Activated CD4-positive, alpha-beta T cell treated with anti-CD3 and anti-CD28 coated beads for 4 hours (primary cell): ENCODE results near the gene TIRAP.
"Not testable (repeated sequence)": the region's sequence is repeated elsewhere in the genome, so short reads cannot be mapped to it uniquely, and the experiment has no call there.

ENCODE experiments used
- DNase-seq, 2 donors: peaks; one replicate each; pipeline ENCODE4 v3.0.0-alpha.2; 2020

The TIRAP gene

DNA sequence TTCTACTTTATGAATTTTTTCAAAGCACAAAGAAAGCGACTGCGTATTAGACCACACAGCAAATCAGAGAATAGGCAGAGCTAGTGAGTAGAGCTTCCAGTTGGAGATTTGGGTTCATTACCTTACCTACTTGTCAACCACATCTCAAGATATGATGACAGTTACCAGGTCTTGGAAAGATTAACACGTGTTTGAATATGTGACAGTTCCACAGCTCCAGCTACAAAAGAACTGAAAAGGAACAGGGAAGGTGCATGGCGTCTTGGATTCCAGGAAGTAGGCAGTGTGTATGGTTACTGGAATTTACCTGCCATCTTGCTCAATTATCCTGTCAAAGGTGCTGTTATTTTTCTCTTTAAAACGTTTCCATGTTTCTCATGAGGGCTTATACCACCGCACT lies 5.3 kb downstream of the TIRAP start:
- DNase-seq = no peak

DNA sequence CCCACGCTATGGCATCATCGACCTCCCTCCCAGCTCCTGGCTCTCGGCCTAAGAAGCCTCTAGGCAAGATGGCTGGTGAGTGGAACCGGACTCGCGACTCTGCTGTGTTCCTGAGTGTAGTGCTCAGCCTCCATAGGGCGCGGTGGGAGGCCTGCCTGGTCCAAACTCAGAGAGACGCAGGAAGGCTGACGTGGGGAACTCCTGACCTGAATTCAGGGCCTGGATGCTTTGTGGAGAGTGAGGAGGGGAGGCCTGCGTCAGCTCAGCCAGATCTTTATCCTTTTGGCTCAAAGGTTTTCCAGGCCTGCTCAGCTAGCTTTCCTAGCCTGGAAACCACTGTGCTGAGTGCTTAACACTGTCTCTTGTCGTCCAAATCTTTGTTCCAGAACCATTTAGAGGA lies 8.0 kb downstream of the TIRAP start:
- no peak for DNase-seq

DNA sequence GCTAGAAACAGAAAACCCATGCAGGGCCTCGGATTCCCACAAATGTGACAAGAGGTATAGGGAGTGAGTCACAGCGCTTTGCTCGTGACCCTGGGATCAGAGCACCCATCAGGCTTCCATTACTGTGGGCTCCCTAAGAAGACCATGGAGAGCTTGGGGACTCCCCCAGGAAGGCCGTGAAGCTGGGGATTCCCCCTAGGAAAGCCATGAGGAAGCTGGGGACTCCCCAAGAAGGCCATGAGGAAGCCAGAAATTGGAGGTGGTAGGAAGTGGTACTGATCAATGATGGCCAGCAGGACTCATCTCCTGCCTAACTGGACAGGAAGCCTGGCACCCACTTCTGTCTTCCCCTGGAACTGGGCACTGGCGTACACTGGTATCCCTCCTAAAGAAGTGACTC lies 10.8 kb downstream of the TIRAP start:
- DNase-seq = no peak

DNA sequence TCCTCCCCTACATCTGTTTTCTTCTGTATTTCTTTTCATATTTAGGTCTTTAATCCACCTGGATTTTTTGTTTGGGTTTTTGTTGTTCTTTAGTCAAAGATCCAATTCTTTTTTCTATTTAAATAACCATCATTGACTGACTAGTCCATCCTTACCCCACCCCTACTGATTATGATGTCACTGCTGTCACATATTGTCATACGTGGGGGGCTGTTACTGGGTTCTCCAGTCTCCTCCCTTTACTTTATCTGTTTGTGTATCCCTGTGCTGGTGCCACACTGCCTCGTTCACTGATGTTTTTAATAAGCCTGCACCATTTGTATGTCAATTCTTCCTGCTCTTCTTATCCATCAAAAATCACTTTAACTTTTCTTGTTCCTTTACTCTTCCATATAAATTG lies 14.1 kb downstream of the TIRAP start:
- no peak for DNase-seq

DNA sequence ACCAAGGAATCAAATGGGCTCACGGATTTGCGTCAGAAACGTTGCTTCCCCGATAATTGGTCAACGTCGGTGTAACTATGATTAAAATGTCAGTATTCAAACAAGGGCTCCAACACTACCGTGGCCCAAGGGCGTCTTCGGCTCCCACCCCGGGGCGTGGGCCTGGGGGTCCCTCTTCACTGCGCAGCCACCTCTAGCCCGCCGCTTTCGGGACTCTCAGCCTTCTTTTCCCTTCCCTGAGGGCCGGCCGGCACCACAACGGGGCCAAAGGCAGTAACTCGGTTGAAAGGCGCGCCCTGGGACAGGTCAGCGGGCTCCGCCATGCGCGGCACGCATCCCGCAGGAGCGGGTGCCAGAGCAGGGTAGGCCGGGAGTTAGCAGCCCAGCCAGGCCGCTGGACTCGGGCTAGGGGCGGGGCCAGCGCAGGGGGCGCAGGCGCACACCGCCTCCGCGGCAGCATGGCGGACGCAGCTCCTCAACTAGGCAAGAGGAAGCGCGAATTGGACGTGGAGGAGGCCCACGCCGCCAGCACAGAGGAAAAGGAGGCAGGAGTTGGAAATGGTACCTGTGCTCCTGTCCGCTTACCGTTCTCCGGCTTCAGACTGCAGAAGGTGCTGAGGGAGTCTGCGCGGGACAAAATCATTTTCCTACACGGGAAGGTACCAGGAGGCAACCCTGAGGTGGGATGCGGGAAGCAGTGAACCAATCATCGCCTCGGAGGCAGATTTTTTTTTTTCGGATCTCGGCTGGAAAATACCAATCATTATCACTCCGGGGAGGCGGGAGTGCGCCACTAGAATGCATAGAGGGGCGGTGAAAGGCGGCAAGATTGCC lies 20.9 kb downstream of the TIRAP start, which contains the start of gene DCPS:
Gene DCPS, plus strand, starts transcription at position 438 of the 834 bp plus-strand sequence. Its CDS starts 21 bp downstream, at position 459.
- peak; percentile 81 to 83 for DNase-seq

DNA sequence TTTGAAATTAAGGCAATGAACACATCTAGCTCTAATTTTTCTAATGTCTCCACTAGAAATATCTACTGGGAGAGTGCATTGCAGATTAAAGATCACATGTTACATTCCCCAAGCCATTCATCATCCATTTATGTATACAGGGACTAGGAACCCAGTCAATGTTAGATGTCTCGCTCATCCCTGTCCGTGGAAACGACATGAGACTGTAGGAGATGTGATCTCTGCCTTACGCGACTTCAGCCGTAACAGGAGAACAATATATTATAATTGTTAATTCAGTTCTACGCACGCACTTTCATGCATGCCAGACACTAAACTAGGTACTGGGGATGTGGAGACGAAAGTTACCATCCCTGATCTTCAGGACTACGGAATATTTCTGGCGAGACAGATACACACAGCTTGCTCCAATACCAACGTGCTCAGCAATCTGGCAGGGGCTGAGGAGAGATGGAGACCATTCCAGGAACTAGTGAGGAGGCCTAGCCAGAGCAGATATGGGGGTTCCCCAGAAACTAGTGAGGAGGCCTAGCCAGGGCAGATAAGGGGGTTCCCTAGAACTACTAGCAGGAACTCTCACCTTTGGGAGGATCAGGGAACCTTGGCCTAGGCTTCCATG lies 21.7 kb downstream of the TIRAP start:
- no peak for DNase-seq

DNA sequence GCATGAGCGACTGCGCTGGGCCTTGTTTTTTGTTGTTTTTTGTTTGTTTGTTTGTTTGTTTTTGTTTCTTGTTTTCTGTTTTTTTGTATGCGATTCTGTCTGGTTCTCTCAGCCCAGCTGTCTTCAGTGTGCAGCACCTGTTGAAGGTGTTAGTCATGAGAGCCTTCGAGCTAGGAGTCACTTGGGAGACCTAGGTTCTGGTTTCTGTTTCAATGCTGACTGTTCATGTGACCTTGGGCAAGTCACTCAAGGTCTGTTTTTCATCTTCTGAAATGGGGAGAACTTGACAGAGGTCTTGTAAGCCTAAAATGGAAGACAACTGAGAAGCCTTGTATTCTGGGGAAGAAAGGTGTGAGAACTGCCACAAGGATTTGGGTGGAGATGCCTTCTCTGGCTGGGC lies 22.8 kb downstream of the TIRAP start:
- no peak for DNase-seq

DNA sequence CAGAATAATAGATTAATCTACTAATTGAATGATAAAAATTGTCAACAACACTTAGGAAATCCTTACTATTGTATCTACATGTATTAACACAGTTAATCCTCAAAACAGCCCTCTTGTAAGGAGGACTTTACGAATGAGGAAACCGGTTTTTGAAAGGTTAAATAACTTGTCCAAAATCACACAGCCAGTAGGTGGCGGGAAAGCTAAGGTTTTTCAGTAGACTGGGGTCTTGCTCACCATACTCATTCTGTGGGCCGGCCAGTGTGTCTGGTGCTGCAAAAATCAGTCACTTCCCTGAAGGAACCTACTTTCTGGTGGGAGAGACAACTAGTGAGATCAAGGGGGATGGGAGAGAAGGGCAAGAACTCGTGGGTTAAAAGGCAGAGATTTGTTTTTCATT lies 24.8 kb downstream of the TIRAP start:
- no peak for DNase-seq

DNA sequence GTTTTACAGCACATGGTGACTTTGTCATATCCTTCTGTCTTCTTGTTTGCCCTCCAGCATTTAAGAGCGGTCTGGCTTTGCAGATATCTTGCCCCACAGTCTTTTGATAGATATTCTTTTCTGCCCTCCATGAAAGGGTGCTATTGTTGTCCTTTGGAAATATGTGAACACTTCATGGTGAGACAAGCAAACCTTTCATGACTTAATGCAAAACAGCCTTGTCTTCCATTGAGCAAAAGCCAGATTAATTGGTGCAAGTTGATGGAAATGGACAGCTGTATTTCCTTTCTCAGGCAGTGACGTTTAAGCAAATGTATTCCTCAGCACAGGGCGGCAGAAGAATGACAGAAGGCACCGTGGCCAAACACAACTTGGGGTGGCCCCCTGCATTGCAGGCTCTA lies 25.4 kb downstream of the TIRAP start:
- no peak for DNase-seq

DNA sequence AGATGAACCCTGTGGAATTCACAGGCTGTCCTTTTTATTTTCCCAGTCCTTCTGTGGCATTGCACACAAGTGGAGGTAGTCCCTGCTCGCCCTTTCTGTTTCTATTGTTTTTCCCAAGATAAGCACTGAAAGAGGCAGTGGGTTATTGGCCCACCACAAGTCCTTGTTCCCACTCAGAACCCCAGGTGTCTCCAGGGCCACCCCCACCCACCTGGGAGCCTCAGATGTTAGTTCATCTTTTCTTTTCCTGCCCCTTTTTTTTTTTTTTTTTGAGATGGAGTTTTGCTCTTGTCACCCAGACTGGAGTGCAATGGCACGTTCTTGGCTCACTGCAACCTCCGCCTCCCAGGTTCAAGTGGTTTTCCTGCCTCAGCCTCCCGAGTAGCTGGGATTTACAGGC lies 25.9 kb downstream of the TIRAP start:
- not testable (repeated sequence) for DNase-seq

DNA sequence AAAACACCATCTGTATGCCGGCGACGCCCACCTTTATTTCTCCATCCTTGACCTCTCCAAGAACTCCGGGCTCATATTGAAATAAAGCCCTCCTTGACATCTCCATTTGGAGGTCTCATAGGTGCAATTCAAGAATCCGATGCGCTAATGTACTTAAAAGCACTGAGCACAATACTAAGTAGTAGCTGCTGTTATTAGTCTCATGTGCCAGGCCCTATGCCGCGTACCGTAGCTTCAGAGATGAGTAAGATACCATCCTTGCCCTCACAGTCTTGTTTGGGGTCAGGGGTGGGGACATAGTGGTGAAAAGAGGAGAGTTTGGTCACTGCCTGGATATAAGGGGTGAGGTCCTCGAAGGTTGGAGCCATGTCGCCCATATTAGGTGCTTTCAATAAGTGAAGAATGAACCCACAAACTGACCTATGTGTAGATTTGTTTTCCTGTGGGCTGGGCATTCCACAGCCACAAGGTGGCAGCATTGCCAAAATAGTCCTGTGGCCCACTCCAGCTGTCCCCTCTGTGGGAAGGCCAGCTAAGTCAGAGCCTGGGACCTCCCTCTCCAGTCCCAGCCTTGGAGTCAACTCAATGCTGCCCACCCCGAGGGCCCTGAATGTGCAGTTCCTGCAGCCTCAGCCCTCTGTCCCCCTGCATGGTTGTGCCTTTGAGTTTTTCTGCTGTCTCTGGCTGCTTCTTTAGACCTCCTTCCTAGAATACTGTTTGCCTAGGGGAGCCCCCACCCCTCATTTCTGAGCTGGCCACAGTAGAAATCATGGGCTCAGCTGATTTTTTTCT lies 27.5 kb downstream of the TIRAP start:
- peak; percentile 36 to 54 for DNase-seq

DNA sequence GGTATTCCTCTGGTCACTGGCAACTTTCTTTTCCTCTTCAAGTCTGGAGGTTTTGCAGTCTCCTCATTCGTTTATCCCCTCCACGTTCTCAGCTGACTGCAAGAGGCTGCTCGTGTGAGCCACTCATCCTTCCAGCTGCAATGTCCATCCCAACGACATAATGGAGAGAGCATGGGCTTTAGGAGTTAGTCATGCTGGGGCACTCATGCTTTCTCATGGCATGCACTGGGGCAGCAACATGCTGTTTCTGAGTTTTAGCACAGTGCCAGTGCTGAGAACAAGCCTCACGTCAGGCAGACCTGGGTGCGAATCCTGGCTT lies 28.1 kb downstream of the TIRAP start:
- no peak for DNase-seq

DNA sequence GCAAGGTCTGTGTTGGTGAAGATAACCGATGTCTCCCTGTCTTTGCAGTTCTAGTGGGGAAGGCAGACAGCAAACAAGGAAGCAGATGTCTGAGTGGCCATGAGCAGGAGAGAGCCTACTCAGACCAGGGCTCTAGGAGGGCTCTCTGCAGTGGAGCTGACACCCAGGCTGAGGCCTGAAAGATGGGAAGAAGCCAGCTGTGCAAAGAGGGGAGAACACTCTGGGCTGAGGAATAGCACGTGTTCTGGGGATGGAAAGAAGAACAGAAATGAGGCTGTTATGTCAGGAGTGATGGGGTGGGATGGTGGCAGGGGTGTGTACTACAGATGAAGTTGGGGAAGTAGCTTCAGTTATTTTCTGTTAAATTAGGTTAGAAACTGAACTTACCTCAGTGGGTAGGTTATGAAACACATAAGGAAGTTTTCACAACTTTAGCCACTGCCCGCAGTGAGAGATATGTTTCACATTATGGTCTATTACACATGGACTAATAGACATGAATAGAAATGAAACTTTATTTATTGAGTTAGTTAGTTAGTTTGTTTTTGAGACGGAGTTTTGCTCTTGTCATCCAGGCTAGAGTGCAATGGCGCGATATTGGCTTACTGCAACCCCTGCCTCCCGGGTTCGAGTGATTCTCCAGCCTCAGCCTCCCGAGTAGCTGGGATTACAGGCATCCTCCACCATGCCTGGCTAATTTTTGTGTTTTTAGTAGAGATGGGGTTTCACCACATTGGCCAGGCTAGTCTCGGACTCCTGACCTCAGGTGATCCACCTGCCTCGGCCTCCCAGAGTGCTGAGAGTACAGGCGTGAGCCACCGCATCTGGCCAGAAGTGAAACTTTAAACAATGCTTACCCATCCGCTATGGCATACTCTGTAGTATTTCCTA lies 28.8 kb downstream of the TIRAP start:
- no peak for DNase-seq

DNA sequence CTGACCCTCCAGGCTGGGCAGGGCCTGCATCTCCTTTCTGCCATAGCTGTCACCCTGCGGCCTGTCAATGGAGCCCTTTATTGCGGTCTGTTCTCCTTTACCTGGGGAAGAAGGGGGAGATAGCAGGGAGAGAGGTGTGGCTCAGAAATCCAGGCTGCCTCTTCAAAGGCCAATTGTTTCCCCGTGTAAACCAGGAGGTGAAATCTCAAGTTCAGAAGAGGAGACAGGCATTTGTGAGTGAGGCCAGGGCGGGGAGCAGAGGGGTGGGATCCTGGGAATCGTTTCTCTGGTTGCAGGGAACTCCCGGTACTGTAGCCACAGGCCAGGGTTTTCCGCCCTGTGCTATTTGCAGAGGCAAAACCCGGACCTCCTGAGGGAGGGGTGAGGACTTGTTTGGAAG lies 30.1 kb downstream of the TIRAP start:
- no peak for DNase-seq

DNA sequence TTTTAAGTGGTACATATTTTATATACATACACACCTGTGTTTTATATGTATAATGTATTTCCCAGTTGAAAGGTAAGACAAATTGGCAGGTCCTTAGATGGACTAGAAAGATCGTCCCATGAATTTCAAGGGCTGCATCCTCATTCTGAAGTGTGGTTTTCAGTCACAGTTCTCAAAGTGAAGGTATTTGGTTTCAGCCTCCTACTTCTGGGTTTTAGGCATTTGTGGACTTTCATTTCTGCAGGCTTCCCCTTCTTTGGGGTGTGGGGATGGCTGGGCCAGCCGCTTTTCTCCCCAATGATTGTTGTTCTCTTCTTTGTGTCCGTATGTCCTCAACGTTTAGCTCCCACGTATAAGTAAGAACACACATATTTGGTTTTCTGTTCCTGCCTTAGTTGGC lies 30.9 kb downstream of the TIRAP start:
- DNase-seq = no peak

DNA sequence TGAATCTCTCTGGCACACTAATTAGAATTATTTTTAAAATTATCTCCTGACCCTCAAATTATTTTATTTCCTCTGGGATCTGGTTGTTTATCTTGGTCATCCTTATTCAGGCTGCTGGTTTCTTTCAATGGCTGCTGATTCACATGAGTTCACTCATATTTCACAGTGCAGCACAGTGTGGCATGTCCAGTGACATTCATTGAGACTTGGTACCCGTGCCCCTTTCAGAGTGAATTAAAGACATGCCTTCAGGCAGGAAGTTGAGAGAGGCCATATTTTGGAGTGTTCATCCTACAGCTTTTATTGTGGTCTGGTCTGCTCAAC lies 34.5 kb downstream of the TIRAP start:
- no peak for DNase-seq

DNA sequence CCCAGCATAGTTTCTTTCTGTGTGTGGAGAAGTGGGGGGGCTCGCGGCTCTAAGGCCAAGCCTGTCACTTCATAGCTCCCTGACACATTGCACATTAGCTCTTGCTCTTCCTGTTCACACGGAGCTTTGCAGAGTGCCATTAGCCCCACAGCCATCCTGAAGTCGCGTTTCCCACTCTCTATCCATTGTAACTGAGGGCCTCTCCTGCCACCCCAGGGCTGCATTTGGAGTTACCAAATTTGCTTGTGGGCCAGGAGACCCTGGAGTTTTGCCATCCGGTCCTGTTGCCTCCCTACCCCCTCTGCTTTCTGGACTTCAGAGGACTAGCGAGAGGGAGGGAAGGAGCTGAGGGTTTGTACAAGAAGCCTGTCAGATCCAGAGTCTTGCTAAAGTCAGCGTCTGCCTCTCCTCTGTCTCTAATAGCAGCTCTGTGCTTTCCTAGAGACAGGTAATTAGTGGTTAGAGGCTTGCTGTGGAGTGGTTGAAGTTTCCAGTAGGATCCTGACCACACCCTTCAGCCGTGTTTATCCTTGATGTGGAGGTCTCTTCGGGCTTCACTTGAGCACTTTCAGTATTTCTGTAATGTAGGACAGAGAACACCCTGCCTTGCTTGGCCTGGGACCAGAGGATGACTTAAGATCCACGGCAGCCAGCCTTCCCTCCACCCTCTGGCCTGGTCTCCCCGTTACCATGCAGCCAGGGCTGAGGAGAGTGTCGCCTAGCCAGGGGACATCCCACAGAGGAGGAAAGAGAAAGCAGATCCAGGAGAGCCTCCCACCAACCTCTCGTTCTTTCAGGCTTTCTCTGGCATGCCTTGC lies 35.1 kb downstream of the TIRAP start:
- no peak for DNase-seq

DNA sequence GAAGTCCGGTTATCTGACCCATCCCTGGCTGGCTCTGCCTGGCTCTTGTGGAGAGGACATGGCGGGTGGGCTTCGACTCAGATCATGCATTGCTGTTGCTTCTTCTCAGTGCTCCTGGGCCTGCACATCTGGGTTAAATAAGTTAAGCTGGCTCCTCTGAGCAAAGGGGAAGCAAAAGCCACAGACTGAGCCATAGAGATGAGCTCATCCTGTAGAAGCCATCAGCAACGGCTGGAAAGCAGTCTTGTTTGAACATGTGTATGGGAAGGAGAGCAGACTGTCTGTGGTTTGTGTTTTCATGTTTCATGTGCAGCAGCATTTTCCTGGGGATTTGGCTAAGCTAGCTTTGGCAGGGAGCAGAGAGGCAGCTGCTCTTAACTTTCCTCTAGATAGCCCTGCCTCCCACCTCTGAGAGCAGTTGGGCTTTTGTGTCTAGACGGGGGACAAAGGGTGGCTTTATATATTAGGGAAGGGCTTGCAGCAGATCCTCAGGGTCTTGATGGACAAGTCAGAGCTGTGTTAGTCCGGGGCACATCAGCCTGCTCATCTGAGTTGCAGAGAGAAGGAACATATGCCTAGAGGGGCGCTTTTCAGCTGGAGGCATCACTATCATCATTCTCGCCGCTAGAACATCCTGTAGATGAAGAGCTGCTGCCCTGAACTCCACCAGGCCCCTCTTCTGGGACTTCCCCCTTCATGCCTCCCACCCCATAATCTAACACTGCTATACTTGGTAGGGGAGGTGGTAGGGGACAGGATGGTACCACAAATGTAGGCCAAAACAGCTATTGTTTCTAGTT lies 35.9 kb downstream of the TIRAP start:
- no peak for DNase-seq

DNA sequence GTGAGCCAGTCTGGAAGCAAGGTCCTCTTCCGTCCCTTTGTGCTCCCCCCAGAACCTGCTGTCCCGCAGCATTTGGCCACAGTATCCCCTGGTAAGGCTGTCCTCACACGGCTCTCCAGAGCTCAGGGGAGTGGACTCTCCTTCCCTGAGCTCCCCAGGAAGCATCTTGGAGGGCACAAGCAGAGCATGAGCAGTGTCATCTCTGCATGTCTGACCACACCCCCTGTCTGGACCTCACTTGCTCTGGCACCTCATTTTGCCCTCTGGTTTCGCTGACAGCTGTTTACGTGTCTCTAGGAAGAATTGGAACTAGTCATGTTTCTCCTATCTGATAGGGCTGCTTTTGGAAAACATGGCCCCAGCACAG lies 36.5 kb downstream of the TIRAP start:
- no peak for DNase-seq

DNA sequence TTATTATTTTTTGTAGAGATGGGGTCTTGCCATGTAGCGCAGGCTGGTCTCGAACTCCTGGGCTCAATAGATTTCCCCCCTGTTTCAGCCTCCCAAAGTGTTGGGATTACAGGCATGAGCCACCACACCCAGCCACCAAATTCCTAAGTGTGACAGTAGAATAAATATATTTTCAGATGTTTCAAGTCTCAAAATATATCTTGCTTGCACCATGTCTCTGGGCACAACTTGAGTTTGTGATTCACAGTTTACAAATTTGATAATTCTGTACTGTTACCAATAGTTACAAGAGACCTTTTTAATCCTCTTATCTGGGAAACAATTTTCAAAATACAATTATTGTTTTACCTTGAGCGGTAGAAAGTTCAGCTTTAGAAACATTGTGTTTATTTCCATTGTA lies 40.1 kb downstream of the TIRAP start:
- no peak for DNase-seq

DNA sequence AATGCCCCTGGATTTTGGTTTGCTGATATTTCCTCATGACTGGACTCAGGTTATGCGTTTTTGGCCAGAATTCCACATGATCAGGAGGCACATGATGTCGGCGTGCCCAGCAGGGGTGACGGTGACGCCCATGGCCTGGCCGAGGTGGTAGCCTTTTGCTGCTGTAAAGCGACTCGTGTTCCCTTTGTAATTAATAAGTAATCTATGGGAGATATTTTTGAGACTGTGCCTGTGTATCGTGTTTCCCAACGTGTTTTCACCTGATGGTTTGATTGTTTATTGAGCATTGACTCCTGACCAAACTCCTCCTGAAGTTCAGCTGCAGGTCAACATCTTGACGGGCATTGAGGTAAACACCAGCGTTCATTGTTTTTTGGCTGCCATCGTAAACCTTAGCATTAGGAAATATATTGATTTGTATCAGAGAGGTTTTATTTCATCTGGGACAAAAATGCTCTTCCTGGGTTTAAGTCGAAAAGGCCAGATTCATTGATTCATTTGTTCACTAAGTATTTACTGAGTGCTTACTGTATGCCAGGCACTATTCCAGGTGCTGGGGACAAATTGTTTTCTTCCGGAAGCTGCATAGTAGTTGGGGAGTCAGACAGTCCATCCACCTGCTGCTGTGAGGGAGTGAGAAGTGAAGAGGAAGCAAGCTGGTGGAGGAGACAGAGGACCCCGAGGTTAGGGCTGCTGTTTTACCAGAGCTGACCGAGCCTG lies 44.5 kb downstream of the TIRAP start:
- no peak for DNase-seq
